Activated T-helper 1 cell treated with anti-CD3 and anti-CD28 coated beads, Interleukin-2, amount 50 U/mL, for 16 hours (primary cell): ENCODE data around the gene GAL3ST2.
A peak's percentile ranks its signal among the peaks of the same experiment; 100 is the strongest.
"Not testable (repeated sequence)": the region's sequence is repeated elsewhere in the genome, so short reads cannot be mapped to it uniquely, and the experiment has no call there.

Experiments used
- DNase-seq, 2 donors: peaks; one replicate each; pipeline ENCODE4 v3.0.0-alpha.2; 2020; ENCODE audit warnings: low read depth in 1 of 2, low spot score in 1 of 2

Gene GAL3ST2

DNA sequence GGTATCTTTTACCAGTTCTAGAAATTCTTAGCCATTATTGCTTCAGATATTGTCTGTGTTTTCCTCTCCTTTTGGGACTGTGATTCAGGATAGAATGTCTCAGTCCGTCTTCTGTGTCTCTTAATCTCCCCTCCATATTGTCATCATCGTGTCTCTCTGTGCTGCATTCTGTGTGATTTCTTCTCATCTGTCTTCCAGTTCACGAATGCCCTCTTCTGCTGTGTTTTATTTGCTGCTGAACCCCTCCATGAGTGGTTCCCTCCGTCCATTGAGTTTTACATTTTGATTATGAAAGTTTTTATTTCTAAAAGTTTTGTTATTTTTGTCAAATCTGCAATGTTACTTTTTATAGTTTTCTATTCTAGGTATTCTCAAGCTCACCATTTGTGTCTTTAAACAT, 30.5 kb upstream of the GAL3ST2 start:
- no peak for DNase-seq

DNA sequence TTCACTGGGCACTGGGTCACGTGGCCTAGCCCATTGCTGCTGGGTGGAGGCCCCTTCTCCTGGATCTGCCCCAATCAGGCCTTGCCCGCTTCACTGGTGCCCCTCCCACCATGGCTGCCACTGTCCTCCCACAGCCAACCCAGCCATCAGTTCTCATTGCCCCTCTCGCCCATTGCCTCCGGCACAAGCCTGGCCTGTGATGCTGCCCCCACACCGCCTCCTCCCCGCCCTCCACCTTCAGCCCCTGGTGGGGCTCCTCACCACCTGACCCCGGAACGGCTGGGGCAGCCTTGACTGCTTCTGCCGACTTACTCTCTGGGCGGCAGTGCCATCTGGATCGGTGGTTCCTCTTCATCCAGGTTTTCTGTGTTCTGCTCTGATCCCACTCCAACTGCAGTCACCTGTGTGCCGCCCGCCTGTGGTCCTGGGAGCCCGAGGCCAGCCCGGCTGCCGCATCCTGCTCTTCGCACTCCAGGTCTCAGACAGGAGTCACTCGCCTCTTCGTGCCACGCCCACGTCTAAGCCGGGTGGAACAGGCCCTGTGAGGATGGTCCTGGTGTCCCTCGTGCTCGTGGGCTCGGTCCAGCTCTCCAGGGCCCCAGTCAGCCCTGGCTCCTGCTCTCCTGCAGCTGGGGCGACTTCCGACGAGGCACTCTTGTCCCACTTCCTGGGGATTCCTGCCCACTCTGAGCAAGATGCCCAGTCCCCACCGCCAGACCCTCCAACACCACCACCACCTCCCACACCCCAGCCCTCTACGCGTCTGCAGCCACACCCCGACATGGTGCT, 28.0 kb upstream of the GAL3ST2 start:
- no peak for DNase-seq

DNA sequence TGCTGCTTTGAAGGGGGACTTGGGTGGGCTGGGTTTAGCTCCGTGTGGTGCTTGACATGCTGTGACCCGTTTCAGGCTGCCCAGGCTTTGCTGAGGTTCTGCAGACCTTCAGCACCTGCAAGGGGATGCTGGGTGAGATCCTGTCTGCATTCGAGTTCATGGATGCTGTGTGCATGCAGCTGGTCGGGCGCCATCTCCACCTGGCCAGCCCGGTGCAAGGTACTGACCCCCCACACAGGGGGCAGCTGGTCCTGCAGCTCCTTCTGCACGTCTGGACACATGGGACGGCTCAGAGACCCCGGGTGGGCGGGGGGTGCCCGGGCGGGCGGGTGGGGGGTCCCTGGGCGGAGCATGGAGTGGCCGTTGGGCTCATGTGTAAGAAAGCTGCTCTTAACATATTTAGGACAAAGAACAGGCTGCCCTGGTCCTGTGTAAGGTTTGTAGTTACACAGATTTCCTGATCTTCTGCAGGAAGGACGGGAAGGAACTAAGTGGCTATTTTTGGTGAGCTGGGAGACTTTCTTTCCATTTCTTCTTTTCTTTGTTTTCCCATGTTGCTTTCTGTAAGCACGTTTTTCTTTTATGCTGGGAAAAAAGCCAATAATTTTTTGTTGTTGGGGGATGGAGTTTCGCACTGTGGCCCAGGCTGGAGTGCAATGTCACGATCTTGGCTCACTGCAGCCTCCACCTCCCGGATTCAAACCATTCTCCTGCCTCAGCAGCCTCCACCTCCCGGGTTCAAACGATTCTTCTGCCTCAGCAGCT, 26.4 kb upstream of the GAL3ST2 start:
- no peak for DNase-seq

DNA sequence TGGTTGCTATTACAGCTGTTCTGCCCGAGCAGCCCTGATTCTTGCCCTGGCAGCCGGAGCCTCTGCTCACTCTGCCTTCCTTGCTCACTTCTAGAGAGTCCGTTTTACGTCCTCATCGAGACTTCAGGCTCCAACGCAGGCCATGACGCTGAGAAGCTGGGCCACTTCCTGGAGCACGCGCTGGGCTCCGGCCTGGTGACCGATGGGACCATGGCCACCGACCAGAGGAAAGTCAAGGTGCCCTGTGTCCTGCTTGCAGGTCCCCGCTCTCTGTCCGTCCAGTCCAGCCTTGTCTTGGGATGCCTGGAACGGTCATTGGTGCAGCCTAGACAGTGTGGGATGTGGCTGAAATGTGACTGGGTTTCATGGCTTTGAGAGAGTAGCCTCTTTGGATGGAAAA, 25.5 kb upstream of the GAL3ST2 start:
- no peak for DNase-seq

DNA sequence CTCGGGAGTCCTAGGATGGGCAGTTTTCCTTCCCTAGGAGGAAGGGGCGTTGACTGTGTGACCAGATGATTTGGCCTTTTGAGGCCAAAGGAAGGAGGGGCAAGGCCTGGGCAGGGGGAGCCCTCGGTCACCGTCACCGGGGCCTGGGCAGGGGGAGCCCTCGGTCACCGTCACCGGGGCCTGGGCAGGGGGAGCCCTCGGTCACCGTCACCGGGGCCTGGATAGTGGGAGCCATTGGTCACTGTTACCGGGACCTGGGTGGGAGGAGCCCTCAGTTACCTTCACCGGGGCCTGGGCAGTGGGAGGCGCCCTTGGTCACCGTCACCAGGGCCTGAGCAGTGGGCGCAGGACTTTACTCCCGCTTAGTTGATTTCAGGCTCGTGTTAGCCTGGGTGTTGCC, 24.8 kb upstream of the GAL3ST2 start:
- DNase-seq = no peak

DNA sequence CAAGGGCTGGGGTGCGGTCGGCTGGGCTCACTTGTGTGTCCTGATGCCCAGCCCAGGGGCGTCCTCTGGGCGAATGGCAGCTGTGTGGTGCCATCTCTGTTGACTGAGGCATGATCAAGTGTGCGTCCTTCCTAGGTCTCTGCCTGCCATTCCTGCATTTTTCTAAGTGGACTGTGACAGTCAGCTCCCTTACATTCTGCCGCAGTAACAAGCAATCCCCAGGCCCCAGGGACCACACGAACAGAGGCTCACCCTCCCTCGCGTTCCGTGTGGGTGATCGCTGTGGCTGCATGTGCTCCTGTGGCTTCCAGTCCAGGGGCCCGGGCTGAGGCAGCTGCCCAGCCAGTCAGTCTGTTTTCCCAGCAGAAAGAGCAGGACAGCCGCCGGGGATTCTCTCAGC, 24.4 kb upstream of the GAL3ST2 start:
- no peak for DNase-seq

DNA sequence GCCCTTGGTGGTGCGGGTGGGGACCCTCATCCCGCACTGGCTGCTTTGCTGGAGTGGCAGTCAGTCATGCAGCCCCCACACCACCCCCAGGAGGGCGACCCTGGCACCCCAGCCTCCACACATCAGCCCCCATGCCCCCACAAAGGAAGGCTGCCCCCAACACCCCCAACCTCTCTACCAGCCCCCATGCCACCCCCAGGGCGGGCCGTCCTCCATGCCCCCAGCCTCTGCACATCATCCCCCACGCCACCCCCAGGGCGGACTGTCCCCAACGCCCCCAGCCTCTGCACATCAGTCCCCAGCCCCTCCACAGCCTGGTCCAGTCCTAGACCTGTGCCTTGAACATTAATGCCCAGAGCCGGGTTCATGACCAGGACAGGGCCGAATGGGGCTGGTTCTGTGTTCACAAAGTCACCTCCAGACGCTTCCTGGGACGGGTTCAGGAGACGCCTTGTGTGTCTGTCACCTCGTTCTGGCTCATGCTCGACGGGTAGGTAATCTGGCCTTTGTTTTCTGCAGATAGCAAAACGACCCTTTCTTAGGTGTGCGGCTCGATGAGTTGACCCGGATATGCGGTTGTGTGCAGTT, 23.8 kb upstream of the GAL3ST2 start:
- DNase-seq = no peak

DNA sequence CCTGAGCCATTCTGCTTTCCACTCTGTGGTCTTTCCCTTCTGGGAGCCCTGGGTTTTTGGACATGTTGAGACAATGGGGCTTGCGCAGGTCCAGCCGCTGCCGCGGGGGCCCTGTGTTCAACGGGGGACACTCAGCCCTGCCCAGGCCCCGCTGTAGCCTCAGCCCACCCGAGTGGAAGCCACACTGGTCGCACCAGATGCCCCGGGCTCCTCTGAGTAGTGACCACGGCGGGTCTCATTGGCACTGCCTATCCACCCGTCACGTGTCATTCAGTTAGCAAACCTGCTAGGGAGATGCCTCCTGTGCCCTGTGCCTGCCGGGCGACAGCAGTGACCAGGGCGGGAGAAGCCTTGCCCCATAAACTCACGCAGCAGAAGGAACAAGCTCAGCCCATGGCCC, 23.1 kb upstream of the GAL3ST2 start:
- no peak for DNase-seq

DNA sequence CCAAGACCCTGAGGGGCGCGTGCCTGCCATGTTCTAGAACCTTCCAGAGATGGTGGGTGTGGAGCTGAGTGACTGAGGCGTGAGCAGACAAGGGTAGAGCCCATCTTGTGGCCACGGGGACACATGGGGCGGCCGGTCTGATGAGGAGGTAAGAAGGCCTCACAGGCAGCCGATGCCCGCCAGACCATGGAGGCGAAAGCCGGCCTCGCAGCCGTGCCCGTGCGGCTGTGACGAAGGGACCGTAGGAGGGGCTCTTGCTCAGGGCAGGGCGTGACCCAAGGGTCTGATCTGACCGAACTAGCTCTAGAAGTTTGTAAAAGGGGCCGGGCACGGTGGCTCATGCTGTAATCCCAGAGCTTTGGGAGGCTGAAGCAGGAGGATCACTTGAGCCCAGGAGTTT, 22.6 kb upstream of the GAL3ST2 start:
- DNase-seq = no peak

DNA sequence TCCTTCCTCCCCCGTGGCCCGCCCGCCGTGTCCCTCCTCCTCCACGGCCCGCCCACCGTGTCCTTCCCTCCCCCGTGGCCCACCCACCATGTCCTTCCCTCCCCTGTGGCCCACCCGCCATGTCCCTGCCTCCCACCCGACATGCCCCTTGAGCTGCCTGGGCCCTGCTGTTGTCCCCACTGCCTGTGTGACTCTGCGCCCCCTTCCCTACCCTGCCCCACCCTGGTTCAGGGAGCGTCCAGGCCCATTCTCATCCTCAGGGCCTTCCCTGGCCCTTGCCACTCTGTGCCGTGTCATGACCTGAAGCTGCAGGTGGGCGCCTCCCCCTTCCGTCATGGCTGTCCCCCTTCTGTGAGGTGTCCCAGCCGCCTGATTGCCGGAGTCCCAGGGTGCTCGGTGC, 21.5 kb upstream of the GAL3ST2 start:
- no peak for DNase-seq

DNA sequence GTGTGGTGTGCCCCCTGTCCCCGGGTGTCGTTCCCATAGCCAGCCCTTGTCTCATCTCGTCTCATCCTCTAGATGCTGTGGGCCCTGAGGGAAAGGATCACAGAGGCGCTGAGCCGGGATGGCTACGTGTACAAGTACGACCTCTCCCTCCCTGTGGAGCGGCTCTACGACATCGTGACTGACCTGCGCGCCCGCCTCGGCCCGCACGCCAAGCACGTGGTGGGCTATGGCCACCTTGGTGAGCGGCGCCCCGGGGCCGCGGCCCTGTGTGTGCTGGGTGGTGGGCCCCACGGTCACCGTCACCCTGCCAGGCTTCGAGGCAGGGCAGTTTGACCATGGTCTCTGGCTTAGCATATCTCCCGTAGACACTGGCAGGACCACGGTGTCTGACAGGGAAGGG, 20.8 kb upstream of the GAL3ST2 start:
- DNase-seq = no peak

DNA sequence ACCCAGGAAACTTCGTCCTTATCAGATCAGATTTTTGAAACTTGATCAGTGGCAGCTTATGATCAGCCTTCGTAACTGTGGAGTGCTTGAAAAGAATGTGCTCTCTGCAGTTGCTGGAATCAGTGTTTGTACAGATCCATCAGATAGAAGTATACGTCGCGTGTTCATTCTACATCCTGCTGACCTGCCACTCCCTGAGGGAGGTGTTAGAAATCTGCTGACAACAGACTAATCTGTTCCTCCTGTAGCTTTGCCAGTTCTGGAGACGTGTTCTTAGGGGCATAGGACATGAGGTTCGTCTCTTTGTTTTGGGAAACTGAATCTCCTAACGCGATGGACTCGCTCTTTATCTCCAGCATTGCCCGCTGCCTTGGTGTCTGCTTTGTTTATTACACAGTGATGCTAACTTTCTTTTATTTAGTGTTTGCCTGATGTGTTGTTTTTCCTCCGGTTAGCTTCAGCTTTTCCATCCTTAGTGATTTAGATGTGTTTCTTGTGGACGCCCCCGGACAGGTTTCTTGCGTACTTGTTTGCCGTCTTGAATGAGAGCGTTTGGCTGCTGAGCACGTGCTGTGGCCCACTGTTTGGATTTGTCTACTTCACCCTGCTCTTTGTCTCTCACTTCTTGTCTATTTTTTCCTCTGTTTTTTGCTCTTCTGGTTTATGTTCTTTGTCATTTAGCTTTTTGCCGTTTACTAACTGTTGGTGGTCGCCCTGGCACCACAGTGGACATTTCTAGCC, 17.4 kb upstream of the GAL3ST2 start:
- DNase-seq = no peak

DNA sequence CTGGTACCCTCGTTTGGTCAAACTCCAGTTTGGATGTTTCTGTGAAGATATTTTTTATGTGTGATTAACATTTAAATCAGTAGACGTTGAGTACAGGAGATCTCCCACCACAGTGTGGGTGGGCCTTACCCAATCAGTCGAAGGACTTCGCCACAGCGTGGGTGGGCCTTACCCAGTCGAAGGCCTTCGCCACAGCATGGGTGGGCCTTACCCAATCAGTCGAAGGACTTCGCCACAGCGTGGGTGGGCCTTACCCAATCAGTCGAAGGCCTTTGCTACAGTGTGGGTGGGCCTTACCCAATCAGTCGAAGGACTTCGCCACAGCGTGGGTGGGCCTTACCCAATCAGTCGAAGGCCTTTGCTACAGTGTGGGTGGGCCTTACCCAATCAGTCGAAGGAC, 16.7 kb upstream of the GAL3ST2 start:
- not testable (repeated sequence) for DNase-seq

DNA sequence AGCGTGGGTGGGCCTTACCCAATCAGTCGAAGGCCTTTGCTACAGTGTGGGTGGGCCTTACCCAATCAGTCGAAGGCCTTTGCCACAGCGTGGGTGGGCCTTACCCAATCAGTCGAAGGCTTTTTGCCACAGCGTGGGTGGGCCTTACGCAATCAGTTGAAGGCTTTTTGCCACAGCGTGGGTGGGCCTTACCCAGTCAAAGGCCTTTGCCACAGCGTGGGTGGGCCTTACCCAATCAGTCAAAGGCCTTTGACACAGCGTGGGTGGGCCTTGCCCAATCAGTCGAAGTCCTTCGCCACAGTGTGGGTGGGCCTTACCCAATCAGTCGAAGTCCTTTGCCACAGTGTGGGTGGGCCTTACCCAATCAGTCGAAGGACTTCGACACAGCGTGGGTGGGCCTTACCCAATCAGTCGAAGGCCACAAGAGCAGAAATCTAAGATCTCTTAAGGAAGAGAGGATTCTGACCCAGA, 16.3 kb upstream of the GAL3ST2 start:
- DNase-seq = no peak

DNA sequence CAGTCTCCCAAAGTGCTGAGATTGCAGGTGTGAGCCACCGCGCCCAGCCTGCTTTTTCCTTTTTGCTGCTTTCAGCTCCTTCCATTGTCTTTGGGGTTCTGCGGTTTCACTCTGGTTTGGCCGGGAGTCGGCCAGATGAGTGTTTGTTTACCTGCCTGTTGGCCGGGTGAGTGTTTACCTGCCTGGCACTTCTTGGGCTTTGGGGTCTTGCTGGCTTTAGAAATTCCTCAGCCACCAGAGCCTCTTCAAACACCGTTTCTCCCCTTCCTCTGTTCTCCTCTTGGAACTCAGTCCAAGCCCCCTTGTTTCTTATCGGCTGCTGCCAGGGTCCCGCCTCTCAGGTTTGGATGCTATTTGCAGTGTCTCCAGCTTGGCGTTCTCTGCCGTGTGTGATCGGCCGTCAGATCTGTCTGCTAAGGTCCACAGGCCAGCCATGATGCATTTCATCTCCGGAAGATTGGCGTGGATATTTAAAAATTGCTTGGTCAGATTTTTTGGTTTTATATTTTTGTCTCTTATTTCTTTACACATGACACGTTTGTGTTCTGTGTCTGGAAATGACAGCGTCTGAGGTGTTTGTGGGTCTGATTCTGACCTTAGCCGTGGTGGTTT, 14.2 kb upstream of the GAL3ST2 start:
- DNase-seq = no peak

DNA sequence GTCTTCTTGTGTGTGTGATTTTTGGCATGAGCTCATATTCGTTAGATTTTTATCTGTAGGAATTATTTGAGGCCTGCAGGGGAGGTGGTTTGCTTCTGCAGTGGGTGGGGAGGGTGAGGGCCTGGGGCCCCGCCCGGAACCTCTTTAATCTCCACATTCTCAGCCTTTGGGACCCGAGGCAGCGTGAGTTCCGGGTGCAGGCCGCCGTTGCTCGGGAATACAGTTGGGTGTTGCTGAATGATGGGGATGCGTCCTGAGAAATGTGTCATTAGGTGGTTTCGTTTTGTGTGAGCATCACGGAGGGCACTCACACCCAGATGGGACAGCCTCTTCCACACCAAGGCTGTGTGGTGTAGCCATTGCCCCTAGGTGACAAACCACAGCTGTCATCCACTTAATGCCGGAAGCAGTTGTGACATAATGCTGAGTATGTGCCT, 13.7 kb upstream of the GAL3ST2 start:
- DNase-seq = peak in 1 of 2 donors; percentile 51

DNA sequence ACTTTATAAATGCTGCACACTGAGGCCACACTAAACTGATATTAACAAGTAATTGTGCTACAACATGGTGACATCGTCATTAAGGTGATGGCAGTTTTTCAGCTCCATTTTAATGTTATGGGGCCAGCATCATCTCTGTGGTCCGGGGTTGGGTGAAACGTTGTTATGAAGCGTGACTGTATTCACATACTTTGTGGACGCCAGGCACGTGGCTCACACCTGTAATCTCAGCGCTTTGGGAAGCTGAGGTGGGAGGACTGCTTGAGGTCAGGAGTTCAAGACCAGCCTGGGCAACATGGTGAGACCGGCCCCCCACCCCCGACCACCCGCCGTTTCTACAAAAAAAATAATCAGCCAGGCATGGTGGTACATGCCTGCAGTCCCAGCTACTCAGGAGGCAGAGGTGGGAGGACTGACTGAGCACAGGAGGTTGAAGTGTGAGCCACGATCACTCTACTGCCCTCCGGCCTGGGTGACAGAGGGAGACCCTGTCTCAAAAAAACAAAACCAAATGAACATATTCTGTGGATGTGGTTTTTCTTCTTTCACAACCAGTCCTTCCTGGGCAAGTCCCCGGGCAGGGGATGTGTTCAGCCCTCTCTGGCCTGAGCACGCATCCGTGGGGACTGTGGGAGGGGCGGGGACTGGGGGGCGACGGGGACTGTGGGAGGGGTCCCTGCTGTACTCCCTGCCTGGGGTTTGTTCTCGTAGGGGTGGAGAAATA, 12.9 kb upstream of the GAL3ST2 start:
- DNase-seq = no peak

DNA sequence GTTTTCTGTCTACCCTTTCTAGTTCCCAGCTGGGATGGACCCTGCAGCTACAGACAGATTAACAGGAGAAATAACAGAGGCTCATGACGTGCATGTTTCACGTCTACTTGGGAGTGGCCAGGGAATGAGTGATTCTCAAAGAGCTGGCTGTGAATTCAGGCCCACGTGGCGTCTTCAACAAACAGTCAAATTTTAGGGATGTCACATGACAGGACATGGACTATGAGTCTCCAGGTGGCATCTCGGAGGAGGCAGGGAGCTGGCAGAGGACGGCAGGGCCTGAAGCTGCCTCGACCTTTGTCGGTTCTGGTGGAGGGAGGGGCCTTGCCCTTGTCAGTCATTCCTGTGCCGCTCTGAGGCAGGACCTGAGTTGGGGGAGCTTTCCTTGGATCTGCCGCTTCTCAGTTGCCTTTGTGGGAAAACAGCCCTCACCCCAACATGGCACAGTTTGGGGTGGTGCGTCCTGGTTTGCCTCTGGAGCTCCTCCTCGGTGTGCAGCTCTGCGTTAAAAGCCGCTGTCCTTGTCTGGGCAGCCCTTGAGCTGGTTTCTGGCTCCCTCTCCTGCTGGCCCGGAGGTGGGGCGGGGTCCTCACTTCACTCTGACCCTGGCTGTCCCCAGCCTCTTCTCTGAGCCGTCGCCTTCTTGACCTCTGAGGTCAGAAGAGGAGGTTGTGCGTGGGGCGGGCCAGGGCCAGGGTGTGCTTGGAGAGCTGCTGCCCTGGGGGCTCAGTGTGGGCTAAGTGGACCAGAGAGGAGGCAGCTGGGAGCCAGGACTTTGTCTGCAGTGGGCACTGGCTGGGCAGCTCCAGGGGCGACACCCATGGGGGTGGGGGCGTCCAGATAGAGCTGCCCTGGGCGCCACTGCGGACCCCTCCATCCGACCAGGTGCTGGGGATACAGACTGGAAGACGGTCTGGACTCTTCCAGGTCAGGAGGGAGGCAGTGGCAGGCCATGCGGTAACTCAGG, 12.1 kb upstream of the GAL3ST2 start:
- DNase-seq = no peak
